Activated T-helper 9 cell treated with anti-CD3 and anti-CD28 coated beads, Interleukin-2, amount 50 U/mL, for 16 hours (primary cell): ENCODE measurements around the gene LILRA5.
"Not testable (repeated sequence)": the region's sequence is repeated elsewhere in the genome, so short reads cannot be mapped to it uniquely, and the experiment has no call there.

Experiments used
- DNase-seq: peaks from one replicate; pipeline ENCODE4 v3.0.0-alpha.2; 2020; ENCODE audit warnings: low read depth

LILRA5 gene

DNA sequence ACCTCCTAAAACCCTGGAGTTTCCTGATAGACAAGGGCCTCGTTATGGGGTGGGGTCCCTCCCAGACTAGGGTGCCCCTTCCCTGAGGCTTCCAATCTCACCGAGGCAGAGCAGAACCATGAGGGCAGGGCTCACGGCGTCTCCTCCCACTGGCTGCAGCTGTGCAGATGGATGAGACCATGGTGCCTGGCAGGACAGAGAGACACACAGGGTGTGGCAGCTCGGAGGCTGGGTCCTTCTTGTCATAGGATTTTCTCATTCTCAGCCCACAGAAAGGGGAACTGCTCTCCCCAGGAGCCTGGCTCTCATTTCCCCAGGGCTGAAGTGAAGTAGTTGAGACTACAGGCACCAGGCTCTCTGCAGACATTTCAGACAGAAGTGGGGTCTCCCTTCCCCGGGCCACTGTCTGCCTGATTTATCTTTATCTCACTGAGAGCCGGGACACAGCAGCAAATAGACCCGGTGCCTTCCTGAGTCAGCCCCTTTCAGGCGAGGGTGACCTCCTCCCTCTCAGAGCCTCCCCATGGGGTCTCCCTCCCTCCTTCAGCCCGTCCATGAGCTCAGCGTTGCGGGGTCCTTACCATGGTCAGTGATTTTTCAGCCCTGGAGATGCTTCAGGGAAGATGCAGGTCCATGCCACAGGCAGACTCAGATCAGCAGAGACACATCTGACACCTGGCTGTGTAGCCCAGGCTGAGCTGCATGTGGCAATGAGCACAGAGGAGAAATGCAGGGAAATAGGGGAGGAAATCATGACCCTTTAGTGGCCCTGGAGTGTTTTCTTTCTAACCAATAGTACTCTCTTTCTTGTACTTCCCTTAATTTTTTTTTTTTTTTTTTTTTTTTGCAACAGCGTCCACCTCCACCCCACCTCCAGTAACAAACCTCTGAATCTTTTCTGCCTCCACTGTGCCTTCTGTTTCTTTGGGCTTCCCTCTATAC, at the start of gene LILRA5:
Gene LILRA5 (minus strand): TSS at position 731 of the 942 bp plus-strand sequence. CDS start 147 bp downstream, at position 584.
- DNase-seq, result no peak

DNA sequence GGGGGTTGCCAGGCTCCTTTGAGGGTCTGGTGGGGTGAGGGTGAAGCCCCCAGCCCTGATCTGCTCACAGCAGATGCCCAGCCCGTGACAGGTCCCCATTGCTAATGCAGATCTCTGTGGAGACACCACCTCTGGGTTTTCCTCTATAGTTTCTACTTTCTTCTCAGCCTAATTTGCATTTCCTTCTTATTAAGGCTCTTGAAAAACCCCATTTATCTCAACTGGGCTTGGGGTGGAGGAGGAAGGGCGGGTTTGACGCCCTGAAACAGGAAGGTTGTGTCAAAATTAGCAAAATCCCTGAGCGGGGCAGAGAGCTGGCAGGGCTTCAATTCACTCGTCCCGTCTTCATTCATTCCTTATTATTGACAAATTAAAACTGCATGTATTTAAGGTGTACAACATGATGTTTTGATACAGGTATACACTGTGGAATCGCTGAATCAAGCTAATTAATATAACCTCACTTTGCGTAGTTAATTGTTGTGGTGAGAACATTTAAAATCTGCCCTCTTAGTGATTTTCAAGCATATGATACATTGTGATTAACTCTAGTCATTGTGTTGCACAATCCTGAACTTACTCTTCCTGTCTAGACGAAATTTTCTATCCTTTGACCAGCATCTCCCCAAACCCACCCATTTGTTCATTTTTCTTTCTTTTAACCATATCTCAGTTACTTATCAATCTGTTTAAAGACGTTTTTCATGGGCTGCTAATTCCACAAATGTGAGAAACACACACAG, 48.9 kb upstream of the LILRA5 start:
- not testable (repeated sequence) for DNase-seq

DNA sequence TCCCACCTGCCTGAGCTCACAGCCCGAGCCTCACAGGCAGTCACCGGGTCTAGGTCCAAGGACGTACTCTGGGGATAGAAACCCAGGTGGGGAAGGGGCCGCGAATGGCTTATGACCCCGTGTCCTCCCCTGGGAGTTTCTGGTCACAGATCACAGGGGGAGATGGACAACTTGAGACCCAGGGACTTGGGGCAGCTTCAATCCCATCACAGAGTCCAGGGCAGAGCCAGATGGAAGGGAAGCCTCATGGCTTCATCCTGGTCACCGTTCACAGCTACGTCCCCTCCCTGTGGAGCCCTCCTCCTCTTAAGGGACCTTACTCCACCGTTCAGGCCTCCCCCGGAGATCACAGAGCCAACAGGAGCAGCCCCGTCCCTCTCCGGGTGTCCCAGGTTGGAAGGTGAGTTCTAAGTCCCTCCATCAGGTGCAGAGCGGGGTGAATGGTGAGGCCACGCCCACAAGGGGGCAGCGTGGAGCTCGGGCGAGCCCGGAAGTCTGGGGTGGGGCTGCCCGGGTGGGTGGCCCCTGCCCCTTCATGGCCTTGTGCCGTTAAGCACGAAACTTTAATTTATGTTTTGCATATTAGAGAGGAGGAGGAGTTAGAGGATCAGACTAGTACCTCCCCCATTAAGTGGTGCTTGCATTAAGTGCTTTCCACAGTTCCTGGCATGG, 46.3 kb upstream of the LILRA5 start:
- DNase-seq, result peak; percentile 56

DNA sequence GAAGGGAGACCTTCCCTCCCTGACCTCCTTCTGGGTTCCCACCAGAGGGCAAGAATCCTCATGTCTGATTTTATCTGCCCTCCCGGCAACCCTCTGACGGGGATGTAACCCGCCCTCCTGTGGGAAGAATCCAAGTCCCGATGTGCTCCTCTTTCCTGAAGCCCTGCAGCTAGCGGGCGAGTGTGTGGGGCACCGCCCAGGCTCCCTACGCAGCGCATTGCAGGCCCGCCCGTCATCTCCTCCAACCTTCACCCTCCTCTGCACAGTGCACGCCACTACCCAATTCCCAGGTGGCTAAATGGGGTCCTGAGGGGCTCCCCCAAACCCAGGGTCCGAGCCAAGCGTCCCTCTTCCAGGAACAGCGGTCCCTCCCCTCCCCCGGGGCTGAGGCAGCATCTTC, 44.4 kb upstream of the LILRA5 start:
- no peak for DNase-seq

DNA sequence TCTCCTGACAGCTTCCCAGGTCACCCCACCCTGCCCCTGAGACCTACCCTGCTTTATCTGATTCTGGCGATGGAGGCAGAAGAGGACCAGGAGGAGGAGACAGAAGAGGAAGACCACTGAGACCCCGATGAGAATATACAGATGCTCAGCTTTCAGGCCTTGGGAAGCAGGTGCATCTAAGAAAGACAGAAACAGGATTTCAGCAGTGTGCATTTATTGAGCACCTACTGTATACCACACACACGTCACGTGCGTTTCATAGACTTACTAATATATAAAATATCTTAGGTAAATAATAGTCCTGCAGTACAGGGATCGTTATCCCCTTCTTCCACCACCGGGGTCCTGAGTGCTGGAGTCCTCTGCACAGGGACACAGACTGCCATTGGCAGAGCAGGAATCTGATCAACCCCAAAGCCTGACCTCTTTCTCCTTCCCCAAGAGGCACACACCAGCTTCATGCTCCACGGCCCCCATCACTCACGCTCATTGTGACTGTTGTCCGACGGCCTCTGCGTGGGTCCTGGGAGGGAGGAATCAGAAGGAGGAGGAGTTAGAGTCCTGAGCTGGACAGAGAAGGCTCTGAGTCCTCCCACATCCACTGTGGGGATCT, 43.6 kb upstream of the LILRA5 start:
- DNase-seq, result no peak

DNA sequence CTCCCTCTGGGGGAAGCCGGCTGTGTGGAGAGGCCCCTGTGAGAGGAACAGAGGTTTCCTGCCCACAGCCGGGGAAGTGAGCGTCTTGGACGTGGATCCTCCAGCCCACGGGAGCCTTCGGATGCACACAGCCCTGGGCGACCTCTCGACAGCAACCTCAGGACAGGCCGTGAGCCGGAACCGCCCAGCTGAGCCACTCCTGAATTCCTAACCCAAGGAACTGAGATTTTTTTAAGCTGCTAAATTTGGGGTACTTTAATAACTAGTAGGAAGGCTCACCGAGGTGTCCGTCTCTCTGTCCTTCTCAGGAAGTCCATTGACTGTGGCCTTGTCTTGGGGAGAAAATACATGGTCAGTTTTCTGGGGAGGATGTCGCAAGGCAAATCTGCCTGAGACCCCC, 42.7 kb upstream of the LILRA5 start:
- DNase-seq, result no peak

DNA sequence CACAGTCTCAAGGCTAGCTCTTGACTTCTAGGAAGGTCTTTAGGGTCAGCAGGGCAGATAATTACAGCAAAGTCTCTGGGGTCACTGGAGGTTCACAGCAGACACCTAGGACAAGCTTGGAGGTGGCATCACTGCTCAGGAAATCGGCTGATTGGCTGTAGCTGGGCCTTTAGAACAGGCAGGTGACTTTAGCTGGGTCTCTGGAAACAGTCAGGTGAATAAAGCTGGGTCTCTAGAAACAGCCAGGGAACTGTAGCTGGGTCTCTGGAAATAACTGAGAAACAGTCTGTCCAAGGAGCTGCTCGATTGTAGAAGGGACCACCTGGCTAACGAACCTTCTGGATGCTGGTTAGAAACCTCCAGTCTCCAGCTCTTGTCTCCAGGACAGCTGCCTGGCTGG, 41.8 kb upstream of the LILRA5 start:
- no peak for DNase-seq

DNA sequence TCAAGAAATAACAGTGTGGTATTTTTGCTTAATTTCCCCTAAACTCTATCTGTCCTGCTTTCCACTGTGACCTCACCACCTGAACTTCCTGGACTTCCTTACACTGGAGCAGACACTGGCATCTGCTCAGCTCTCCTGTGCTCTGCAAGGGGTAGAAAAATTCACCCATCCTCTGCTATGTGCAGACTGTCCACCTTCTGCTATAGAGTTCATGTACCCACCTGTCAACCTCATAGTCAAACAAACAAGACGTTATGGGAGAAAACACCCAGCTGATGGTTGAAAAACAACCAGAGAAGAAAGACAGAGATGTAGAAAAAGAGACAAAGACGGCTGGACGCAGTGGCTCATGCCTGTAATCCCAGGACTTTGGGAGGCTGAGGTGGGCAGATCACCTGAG, 39.6 kb upstream of the LILRA5 start:
- DNase-seq, result no peak

DNA sequence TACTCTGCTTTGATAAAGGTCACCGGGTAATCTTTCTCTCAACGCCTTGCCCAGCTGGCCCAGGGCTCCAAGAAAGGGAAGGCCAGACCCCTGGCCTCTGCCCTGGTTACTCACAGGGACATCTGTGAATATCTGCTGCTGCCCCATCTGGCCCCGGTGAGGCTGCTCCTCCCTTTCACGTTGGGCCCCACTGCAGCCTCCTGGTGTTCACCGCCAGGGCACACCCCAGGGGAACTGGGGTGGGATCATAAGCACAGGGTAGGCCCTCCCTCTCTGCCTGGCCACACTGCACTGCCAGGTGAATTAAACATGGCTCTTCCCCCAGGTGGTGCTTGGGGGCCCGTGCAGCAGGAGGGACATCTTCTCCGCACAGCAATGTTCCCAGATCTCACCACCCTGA, 39.1 kb upstream of the LILRA5 start:
- no peak for DNase-seq

DNA sequence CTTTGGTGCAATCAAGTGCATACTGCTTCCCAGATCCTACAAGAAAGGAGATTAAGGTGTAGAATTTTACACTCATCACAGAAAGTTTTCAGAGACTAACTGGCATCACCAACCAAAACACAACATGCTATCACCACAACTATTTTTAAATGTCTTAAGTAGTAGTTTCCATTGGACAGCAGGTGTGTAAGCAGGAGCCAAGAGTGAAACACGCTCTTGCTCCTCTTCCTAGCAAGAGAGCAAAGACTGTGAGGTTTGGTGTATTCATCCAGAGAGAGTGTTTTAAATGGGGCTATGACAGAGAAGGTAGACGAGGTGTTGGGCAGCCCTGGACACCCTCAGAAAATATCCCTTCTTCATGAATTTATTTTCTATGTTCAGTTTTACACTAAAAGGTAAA, 38.5 kb upstream of the LILRA5 start:
- no peak for DNase-seq

DNA sequence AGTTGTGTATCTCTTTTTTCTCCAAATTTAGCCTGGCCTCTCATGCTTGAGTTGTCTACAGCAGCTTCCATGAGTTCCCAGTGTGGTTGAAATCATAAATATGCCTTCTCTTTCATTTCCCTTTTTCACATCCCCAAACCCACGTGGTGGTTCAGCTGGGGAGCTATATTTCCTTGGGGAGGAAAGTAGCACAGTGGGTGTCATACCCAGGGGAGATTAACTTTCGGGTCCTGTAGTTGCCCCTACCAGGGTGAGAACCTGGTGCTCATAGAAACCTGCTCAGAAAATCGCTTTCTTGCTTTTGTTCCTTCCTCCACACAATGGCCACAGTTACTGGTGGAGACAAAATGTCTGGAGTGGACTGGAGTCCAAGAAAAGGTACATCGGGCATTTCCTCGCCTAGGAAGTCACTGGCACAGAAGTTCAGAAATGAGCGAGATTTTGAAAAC, 33.0 kb upstream of the LILRA5 start:
- no peak for DNase-seq

DNA sequence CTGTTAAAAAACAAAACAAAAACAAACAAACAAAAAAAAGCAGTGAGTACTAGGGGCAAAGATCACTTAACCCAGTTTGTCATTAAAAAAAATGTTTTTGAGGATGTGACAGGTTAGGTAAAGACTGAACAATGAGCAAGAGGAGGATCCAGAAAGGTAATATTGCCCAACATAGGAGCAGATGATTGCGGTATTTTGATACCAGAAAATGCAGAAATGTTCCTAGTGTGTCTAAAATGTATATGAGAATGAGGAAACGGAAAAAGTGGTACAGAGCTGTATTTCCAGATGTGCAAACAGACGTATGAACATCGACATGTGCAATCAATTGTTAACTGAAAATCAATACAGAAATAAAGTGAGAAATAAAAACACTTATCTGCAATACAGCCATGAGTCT, 30.9 kb upstream of the LILRA5 start:
- no peak for DNase-seq

DNA sequence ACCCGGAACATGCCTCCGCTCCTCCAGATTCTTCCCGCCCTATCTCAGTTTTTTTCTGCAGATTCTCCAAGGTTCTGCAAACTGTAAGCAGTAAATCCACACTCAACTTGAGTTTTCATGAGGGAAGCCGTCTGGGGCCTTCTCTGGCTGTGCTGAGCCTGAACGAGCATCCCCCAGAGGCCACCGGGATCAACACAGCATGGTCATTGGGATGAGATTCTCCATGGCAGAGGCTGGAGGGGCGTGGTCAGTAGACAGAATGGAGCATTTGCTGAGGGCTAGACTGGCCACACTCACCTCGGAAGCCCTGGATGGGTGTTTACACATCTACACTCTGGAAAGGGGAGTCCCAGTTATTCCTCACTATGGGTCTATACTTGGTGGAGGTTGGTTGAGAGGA, 28.3 kb upstream of the LILRA5 start:
- no peak for DNase-seq

DNA sequence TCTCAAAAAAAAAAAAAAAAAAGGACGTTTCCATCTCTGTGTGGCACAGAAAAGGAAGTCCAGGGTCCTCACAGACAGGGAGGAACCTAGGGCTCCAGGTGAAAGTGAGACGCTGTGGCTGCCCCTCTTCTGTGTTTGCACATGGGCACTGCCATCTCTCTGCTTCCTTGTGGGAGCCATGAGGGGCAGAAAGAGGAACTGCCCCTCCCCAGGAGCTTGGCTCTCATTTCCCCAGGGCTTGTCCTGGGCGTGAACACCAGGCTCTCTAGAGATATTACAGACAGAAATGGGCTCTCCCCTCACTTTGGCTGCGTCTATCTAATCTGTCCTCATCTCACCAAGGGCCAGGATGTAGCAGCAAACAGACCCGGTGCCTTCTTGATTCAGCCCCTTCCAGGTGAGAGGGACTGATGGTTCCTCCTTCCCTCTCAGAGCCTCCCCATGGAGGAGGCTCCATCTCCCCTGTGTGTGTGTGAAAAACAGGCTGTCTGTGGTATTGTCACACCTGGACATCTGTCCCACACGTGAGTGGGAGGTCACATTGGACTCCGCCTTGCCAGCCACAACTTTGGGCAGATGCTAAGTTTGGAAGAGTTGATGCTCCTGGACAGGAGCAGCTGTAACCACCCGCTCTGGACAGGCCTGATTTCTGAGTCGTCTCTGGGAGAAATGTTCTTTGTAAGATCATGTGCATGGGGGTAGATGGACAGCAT, 26.8 kb upstream of the LILRA5 start:
- no peak for DNase-seq

DNA sequence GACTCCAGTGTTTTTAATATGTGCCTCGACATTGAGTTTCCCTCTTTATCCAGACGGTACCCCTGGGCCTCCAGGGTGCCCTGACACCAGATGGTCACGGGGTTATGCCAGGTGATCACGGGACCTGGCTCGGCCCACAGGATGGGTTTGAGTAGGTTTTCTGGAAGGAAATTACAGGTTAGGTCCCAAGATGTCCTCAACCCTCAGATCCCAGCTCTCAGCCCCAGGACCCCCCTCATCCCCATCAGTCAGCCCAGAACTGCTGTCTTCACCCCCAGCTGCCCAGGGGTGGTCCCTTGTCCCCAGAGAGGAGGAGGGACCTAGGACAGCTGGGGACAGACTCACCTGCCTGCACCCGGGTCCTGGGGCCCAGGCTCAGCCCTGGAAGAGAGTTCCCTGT, 25.6 kb upstream of the LILRA5 start:
- no peak for DNase-seq

DNA sequence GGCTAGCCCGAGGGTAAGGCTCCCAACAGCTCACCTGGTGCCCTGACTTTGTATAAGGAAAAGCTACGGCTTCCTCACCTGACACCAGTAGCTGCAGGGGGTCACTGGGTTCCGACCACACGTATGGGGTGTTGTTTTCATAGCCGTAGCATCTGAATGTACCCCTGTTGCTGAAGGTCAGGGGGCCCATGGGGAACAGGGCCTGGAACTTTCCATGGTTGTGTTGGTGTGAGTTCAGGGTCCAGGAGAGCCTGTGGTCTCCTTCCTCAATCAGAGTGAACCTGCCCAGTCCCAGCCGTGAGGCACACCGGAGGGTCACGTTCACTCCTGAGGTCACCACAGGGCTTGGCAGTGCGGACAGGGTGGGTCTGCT, 24.9 kb upstream of the LILRA5 start:
- DNase-seq, result no peak

DNA sequence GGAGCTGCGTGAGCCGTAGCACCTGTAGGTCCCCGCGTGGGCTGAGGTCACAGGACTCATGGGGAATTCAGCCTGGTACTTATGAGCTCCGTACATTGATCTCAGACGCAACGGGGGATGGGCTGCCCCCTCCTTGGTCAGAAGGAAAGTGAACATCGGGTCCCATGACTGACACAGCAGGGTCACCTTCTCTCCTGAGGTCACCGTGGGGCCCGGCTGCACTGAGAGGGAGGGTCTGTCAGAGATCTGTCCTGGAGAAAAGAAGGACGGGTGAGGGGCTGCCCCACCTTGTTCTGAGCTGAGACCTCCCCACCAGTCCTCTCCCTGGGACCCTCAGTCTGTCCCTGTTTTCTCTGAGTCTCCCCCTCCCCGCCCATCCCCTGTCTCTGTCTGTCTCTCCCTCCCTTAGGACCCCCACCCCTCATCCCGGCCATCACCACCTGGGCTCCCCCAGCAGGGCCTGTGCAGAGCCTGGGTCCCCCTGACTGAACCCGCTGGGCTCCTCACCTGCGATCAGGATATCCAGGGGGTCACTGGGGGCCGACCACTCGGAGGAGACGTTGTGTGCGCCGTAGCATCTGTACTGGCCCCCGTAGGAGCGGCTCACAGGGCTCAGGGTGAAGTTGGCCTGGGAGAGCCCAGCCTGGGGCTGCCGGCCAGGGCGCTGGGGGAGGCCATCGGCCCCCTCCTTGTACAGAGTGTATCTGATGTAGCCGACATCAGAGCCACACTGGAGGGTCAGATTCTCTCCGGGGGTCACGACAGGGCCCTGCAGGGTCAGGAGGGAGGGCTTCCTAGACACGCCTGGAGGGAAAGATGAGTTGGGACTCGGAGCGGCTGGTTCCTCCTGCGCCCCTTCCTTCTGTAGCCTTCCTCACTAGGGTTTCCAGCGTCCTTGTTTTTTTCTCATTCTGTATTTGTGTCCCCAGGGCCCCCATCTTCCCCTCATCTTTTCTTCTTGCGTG, 24.2 kb upstream of the LILRA5 start:
- DNase-seq, result no peak

DNA sequence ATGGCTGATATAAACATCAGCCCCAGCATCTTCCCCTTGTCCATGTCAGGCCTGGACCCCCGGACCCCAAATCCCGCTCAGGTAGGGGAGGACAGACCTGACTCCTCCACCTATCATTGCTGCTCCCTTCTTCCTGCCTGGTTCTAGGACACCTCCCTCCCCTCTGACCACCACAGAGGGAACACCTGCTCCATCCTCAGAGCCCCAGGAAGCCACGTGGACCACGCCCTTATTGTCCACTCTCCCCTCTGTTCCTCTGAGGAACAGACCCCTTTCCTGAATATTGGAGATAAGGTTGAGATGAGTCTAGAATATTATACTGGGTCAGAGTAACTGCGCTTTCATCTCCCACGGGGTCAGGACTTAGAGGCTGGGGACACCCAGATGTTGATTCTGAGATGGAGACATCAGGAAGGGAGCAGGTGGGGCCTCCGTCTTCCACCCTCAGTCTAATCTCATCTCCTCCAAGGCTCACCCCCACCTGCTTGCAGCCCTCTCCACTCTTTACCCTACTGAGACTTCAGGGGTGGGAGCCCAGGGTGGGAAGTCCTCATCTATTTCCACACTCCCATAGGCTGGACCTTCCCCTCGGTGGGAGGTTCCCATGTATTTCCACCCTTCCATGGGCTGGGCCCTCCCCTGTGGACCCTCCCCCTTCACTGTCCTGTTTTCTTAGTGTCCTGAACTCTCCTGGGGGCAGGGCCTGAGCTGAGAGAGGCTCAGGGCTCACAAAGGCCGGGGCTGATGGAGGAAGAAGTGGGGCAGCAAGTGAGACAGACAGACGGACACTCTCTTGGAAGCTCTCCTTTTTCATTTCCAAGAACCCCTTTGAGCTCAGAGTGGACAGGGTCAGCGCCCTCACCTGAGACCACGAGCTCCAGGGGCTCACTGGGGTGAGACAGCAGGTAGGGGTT, 23.3 kb upstream of the LILRA5 start:
- DNase-seq, result no peak

DNA sequence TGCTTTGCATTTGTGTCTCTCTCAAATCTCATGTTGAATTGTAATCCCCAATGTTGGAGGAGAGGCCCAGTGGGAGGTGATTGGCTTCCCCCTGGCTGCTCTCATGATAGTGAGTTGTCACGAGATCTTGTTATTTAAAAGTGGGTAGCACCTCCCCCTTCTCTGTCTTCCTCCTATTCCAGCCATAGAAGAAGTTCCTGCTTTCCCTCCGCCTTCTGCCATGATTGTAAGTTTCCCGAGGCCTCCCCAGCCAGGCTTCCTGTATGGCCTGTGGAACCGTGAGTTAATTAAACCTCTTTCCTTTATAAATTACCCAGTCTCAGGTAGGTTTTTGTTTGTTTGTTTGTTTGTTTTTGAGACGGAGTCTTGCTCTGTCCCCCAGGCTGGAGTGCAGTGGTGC, 22.2 kb upstream of the LILRA5 start:
- no peak for DNase-seq
